Pancreas (tissue), 10 donors: ENCODE data around the gene MYO1F. TPM values are rescaled to one million over a fixed set of nuclear protein-coding genes. Genes with fewer than 3 reads are reported as not detected.

Experiments used
- ATAC-seq, 4 donors: fragments of 200-7000 bp; cut with Tn5 transposase; one replicate each; pipeline versions ENCODE4 v1.8.0 to v1.9.1; 2020; ENCODE audit warnings: mild to moderate bottlenecking in 4 of 4, moderate library complexity in 4 of 4
- DNase-seq, 6 donors: peaks; one replicate each; pipeline ENCODE4 v3.0.0-alpha.2; 2020
- FAIRE-seq: peaks from 2 replicates; lab custom pipeline; 2012; peaks lifted over from hg19 to GRCh38; lab: Jason Lieb, UNC
- H3K27ac ChIP-seq, 4 donors: fragments of 200-600 bp; sonication (generic); 1 replicate in 3 of 4; 2 replicates in 1 of 4; pipeline versions ENCODE4 v1.5.0 to v1.8.0; 2020
- H3K27me3 ChIP-seq, 4 donors: fragments of 200-600 bp; one replicate each; pipeline ENCODE4 v1.8.0; 2021
- H3K36me3 ChIP-seq, 3 donors: fragments of 200-600 bp; sonication (generic) in 1 of 3; one replicate each; pipeline versions ENCODE4 v1.5.0 to v1.8.0; 2020 to 2021
- H3K4me1 ChIP-seq, 3 donors: fragments of 200-600 bp; one replicate each; pipeline ENCODE4 v1.8.0; 2021
- H3K4me3 ChIP-seq, 4 donors: fragments of 200-600 bp; sonication (generic) in 2 of 4; one replicate each; pipeline versions ENCODE4 v1.5.0 to v1.8.0; 2020 to 2021
- H3K9me3 ChIP-seq, 4 donors: fragments of 200-600 bp; one replicate each; pipeline ENCODE4 v1.8.0; 2021
- WGBS, 2 donors: extraction: QIAGEN DNeasy Blood & Tissue Kit; methylation state at CpG; one replicate each; pipeline ENCODE4 v1.1.7; 2013; 5-methylcytosine and 5-hydroxymethylcytosine counted together
- intact Hi-C, 3 donors: fragments of 100-400 bp; cut with DNase I; formaldehyde crosslinking; loops; one replicate each; pipeline versions ENCODE4 v1.11.1 to v1.14.2; 2022
- polyA plus RNA-seq, 2 donors: library from polyadenylated mRNA; stranded (reverse); fragments of 200-250 nt; gene quantifications; one replicate each; pipeline ENCODE4 v1.2.3, GENCODE V29; 2013
- total RNA-seq, 6 donors: library from RNA; stranded (reverse); fragmentation: NEBNext Ultra II Directional in 4 of 6; extraction: Animal tissue kit (Norgen Biotek cat#: 25700) in 4 of 6; gene quantifications; one replicate each; pipeline versions ENCODE4 v1.2.1 to v1.2.4, GENCODE V29; 2021 to 2023
- TF ChIP-seq, protein P1 (sequence below), 4 donors: fragments of 200-600 bp; sonication (generic) in 3 of 4; IDR thresholded peaks; one replicate each; pipeline versions ENCODE4 v1.5.0 to v1.8.0; 2021; ENCODE audit warnings: antibody characterized with exemption in 4 of 4
- donor health status: healthy with polysubstance abuse.
- donor health status: DM: no; HTN: no; CAD: no; lungs with moderate emphysema.
- donor health status: DM: no; HTN: no; CAD: no.
- donor health status: control.
- donor health status: control.
- donor health status: Bipolar disorder and iron deficiency.
- donor health status: DM: yes; HTN: yes; CAD: no.
- donor health status: DM: no; HTN: no; CAD: no.
- donor health status: DM: no; HTN: no; CAD: no.
- donor health status: DM: yes; HTN: yes; CAD: no.

The MYO1F gene
- total and polyA plus RNA-seq, 8 donors = 1.2 to 21.3 (median 4.8) TPM

DNA sequence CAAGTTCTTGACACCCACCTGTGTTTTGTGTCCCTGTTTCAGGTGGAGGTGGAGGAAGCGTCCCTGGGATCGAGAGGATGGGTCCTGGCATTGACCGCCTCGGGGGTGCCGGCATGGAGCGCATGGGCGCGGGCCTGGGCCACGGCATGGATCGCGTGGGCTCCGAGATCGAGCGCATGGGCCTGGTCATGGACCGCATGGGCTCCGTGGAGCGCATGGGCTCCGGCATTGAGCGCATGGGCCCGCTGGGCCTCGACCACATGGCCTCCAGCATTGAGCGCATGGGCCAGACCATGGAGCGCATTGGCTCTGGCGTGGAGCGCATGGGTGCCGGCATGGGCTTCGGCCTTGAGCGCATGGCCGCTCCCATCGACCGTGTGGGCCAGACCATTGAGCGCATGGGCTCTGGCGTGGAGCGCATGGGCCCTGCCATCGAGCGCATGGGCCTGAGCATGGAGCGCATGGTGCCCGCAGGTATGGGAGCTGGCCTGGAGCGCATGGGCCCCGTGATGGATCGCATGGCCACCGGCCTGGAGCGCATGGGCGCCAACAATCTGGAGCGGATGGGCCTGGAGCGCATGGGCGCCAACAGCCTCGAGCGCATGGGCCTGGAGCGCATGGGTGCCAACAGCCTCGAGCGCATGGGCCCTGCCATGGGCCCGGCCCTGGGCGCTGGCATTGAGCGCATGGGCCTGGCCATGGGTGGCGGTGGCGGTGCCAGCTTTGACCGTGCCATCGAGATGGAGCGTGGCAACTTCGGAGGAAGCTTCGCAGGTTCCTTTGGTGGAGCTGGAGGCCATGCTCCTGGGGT is 91.5 kb downstream of the MYO1F start:
- 97 to 98% methylated on average over 62 of the region's 62 CpGs for WGBS, 2 donors
- no peak overlapping the region for H3K4me3 ChIP-seq
- peaks cover 0 to 7% (median 0%) of the 10 kb centered on the region in 3 donors for H3K4me1 ChIP-seq
- peaks cover 10 to 56% (median 22%) of the 10 kb centered on the region in 3 donors for H3K36me3 ChIP-seq
- FAIRE-seq (no peak), ATAC-seq (no peak), DNase-seq (peak in 3 of 6 donors; percentile 40 to 56 (median 55))
- H3K27ac ChIP-seq = no peak overlapping the region
- H3K9me3 ChIP-seq = no peaks in the 10 kb centered on the region
- no peaks in the 10 kb centered on the region for H3K27me3 ChIP-seq
- intact Hi-C loops = no loop called here
- TF ChIP-seq, protein P1, sequence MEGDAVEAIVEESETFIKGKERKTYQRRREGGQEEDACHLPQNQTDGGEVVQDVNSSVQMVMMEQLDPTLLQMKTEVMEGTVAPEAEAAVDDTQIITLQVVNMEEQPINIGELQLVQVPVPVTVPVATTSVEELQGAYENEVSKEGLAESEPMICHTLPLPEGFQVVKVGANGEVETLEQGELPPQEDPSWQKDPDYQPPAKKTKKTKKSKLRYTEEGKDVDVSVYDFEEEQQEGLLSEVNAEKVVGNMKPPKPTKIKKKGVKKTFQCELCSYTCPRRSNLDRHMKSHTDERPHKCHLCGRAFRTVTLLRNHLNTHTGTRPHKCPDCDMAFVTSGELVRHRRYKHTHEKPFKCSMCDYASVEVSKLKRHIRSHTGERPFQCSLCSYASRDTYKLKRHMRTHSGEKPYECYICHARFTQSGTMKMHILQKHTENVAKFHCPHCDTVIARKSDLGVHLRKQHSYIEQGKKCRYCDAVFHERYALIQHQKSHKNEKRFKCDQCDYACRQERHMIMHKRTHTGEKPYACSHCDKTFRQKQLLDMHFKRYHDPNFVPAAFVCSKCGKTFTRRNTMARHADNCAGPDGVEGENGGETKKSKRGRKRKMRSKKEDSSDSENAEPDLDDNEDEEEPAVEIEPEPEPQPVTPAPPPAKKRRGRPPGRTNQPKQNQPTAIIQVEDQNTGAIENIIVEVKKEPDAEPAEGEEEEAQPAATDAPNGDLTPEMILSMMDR (IDR thresholded peaks at IDR 0.05) = no peak

DNA sequence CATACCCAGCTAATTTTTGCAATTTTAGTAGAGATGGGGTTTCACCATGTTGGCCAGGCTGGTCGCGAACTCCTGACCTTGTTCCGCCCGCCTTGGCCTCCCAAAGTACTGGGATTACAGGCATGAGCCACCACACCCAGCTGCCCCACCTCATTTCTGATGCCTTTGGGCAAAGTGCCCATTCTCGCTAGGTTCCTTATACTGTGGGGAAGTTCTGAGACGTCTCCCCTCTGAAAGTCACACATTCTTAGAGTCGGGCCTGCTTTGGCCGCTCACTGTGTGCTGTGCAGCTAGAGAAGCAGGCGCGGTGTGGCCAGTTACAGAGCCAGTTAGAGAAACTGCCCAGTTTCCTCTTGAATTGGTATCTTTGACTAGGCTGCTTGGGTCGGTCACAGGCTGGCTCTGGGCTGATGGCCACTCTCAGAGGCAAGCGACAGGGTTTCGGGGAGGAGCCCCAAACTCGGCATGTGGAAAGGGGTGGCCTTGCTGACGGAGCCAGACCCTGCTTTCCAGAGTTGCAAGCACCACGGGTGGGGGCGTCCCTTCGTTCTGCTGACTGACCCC is 92.8 kb downstream of the MYO1F start:
- H3K27ac ChIP-seq = no peak overlapping the region
- peaks cover 10 to 56% (median 22%) of the 10 kb centered on the region in 3 donors for H3K36me3 ChIP-seq
- no peak overlapping the region for H3K4me3 ChIP-seq
- H3K4me1 ChIP-seq = peaks cover 0 to 12% (median 0%) of the 10 kb centered on the region in 3 donors
- intact Hi-C loops = no loop called here
- TF ChIP-seq, protein P1 (IDR thresholded peaks at IDR 0.05) = no peak
- 91 to 97% methylated on average over 18 of the region's 18 CpGs for WGBS, 2 donors
- ATAC-seq = peak in 1 of 4 donors; percentile 28
- FAIRE-seq = no peak
- no peaks in the 10 kb centered on the region for H3K27me3 ChIP-seq
- DNase-seq = peak in 3 of 6 donors; percentile 18 to 50 (median 41)
- H3K9me3 ChIP-seq = no peaks in the 10 kb centered on the region

DNA sequence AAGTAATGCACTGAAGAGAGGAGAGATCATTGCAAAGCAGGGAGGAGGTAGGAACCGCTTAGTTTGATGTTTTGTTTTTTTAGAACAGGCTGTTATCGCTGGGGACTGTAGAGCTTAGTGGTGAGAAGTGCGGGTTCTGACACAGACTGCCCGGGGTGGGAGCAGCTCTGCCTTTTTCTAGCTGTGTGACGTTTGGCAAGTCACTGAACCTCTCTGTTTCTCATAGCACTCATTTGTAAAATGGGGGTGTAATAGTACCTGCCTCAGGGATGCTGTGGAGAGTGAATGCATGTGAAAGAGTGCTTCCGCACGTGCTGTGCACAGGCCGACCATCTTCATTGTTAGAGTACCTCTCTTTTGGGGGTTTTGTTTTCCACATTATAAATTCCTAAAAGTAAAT is 94.1 kb downstream of the MYO1F start:
- 89 to 93% methylated on average over 8 of the region's 8 CpGs for WGBS, 2 donors
- Histone ChIP-seq H3K4me1 (peaks cover 0 to 12% (median 0%) of the 10 kb centered on the region in 3 donors), H3K36me3 (peaks cover 10 to 54% (median 22%) of the 10 kb centered on the region in 3 donors), H3K4me3 (no peak overlapping the region), H3K27me3 (no peaks in the 10 kb centered on the region), H3K9me3 (no peaks in the 10 kb centered on the region), H3K27ac (no peak overlapping the region)
- no peak for ATAC-seq
- peak in 1 of 6 donors; percentile 2 for DNase-seq
- FAIRE-seq = no peak
- intact Hi-C loops = no loop called here
- TF ChIP-seq, protein P1 (IDR thresholded peaks at IDR 0.05) = no peak

- no peak for FAIRE-seq
- ATAC-seq = no peak
- TF ChIP-seq, protein P1 (IDR thresholded peaks at IDR 0.05) = no peak
- intact Hi-C loops = no loop called here
- H3K36me3 ChIP-seq = peaks cover 10 to 49% (median 22%) of the 10 kb centered on the region in 3 donors
- no peaks in the 10 kb centered on the region for H3K9me3 ChIP-seq
- no peaks in the 10 kb centered on the region for H3K27me3 ChIP-seq
- H3K4me3 ChIP-seq = no peak overlapping the region
- peak in 2 of 6 donors; percentile 8 to 19 for DNase-seq
- H3K27ac ChIP-seq = no peak overlapping the region
- WGBS, 2 donors = 86 to 90% methylated on average over 11 of the region's 11 CpGs
- peaks cover 0 to 12% (median 0%) of the 10 kb centered on the region in 3 donors for H3K4me1 ChIP-seq
Measured at GRCh38 chr19:8482696-8483095, 94.5 kb downstream of the MYO1F start.
